Hypothalamus (tissue), 51 donors: ENCODE data around the gene ICAM1.

Experiments
- DNase-seq, 51 donors: peaks; one replicate each; lab custom pipeline; 2025; lab: John Stamatoyannopoulos, UW

ICAM1 gene

DNA sequence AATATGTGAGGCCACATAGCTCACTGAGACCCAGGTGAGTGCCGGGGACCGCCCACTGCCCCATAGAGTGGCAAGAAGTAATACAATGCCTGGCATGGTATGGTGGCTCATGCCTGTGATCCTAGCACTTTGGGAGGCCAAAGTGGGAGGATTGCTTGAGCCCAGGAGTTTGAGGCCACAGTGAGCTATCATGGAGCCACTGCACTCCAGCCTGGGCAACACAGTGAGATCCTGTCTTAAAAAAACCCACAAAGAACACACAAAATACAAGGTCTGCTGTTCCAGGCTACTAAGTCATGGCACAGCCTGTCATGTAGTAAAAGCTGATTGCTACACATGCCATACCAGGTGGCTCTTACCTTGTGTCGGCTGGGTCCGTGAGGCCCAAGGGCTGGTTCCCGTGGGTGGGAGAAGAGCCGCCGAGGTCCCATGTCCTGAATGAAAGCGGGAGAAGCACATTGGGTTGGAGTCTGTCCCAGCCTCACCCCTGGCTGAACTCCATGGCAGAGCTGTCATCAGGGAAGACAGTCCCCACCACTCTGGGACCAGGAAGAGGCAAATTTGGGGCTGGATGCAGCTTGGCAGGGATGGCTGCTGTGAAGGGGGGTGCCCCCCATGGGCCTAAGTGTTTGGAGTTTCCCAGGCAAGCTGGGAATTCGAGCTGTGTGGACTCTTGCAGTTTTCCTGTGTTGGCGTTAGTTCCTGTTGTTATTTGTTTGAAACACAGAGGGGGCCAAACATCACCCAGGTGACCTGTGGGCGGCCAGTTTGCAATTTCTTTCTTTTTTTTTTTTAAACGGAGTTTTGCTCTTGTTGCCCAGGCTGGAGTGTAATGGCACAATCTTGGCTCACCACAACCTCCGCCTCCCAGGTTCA is 48.1 kb downstream of the ICAM1 start:
- no peak for DNase-seq

DNA sequence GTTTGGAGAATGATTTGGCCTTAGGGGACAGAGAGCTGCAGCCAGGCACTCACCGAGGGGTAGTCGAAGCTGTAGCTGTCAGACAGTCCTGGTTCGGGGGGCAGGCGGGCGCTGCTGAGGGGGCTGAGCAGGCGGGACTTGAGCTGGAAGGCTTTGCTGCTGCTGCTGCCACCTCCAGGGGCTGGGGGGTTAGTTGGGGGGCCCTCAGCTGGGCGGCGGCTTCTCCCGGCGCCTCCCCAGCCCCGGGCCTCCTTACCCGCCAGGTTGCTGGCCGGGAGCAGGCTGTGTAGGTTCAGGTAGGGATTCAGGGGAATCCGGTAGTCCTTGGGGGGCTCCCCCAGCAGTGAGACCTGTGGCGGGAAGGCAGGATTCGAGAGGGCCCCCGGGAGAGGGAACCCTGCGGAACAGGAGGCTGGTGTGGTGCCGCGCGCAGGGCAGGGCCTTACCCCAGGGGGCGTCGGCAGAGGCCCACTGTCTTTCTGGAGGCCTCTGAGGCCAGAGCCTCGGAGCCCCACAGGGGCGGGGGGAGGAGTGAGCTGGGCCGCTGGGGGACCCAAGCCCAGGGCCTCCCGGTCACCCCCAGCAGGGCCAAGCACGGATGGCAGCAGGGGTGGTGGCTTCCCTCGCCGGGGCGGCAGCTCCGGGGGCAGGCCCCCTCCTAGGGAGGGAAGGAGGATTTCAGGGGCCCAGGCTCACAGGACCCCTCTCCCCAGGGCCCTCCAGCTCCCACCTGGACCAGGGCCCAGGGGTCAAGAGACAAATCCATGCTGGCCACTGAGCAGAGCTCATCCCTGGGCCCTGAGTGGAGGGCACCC is 49.9 kb downstream of the ICAM1 start:
- no peak for DNase-seq

DNA sequence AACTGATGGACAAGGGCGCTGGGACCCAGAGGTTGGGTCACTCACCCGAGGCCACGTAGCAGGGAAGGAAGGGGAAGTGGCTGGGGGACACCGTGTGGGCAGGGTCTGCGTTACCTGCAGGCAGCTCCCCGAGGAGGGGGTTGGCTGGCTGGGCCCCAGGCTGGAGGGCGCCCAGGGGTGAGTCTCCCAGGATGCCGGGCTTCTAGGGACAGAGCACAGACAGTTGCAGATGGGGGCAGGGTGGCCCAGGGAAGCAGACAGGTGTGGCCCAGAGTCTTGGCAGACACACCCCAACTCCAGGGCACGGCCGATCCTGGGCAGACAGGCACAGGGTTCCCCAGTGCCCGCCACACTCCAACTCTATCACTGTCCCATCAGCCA is 50.5 kb downstream of the ICAM1 start:
- DNase-seq = no peak

DNA sequence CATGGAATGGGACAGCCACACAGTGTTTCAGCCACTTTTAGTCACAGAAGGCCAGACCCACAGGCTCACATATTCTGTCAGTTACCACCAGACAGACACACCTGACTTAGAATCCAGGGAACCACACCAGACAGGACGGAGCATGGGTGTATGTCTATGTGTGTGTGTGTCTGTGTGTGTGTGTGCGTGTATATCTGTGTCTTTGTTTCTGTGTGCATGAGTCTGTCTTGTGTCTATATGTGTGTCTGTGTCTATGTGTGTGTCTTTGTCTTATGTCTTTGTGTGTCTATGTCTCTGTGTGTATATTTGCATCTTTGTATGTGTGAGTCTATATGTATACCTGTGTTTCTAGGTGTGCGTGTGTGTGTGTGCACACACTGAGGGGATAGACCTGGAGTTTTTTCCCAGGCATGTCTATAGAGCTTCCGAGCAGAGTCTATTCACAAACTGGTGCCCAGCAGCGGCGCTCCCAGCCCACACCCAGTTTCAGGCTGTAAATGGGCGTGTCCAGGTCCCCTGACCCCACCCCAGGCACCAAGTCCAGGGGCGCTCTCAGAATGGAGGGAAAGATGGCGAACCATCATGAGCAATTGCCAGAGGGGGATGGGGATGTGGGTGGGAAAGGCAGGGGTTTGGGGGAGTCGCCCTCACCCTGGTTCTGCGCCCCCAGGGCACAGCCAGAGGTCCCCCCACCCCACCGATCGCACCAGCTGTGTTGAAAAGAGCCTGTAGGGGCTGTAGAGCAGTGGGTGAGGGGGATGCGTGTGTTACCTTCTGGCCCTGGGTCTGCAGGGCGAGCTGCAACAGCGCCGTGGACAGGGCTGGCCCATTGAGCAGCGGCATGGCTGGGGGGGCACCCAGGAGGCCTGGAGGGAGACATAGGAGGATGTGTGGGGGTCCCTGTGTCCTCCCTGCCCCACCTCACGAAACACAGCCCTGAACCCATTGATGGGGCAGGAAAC is 51.2 kb downstream of the ICAM1 start:
- no peak for DNase-seq

- no peak for DNase-seq
Observed at GRCh38 chr19:10325732-10326131, 54.8 kb downstream of the ICAM1 start.

DNA sequence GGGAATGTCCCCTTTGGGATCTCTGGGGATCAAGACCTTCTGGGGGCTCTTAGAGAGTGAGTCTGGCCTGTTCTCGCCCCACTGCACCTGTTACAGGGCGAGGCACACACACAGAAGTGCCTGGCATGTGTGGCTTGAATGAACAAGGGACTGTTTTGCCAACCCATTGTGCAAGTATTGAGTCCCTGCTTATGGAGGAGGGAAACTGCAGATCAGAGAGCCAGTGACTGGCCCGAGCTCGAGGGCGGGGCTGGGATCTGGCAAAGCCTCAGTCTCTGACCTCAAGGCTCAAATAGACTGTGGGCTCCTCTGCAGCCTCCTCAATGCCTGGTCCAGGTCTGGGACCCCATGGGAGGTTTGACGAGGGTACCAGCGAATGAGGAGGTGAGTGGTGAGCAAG is 56.9 kb downstream of the ICAM1 start:
- DNase-seq = no peak

GRCh38 chr19:10328558-10329429 is 57.9 kb downstream of the ICAM1 start:
- DNase-seq = no peak

GRCh38 chr19:10329555-10329954 is 58.6 kb downstream of the ICAM1 start:
- no peak for DNase-seq

GRCh38 chr19:10332158-10332964 is 61.4 kb downstream of the ICAM1 start:
- no peak for DNase-seq

DNA sequence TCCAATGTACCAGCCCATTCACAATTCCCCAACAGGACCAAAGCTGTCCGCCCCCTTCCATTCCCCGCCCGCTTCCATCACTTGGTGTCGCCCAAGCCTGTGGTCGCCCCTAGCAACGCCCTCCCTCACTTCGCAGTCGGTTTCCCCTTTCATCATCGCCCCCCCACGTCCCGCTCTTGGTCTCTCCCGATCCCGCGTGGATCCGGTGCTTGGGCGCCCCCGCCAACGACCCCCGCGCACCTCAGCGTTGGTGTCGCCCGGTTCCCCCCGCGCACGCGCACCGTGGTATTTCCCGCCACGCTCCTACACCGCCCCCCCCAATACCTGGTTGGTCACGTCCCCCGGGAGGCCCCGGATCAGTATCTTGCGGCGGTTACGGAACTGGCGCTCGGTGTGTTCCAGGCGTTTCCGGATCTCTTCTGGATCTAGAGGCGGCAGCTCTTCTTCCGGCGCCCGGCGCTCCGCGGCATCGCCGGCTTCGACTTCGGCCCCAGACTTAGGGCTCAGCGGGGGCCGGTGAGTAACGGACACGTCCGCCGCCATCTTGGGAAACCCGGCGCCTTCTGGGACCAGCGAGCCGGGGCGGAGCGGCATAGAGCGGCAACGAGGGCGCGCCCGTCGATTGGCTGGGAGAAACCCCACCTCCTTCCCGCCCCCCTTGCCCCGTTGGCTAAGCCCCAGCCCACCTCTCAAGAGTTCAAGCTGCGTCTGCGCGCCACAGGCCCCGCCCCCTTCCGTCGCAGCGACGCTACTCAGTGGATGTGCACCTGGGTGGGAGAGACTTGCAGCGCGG is 62.2 kb downstream of the ICAM1 start, which contains the start of gene RAVER1:
Gene RAVER1, minus strand, starts transcription at position 565 of the 793 bp plus-strand sequence. Its CDS starts 22 bp downstream, at position 543.
- peak; percentile 82 to 98 (median 95) for DNase-seq

DNA sequence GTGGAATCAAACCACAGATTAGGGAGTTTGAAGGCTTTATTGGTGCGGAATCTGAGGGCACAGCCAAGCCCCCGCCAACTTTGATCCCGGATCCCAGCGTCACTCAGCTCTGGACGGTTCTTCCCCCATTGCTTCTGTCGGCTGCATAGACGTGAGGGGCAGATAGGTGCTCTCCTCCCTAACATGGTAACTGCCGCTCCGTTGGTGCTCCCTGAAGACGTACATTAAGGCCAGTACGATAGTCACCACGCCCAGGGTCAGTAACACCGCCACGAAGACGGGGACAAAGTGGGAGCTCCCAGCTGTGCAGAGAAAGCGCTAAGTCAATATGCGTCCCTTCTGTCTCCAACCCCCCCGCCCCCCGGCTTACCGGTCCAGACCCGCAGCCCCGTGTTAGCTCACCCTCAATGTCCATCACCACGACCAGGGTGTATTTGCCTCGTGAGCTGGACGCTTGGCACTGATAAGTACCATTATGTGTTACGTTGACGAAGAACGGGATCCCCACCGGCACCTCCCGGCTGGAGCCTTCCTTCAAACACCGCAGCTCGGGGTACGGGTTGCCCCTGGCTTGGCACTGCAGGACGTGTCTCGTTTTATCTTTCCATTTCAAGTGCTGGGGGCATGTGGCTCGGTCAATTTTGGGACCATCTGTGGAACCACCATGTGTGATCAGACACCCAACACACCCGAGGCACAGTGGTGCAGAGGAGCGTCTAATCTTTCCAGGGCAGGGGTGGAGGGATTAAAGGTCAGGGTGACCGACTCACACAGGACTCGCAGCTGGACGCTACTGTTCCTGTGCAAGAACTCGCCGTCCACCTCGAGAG is 63.1 kb downstream of the ICAM1 start:
- DNase-seq = no peak

- DNase-seq = peak in 50 of 51 donors; percentile 3 to 81 (median 61)
Observed at GRCh38 chr19:10334588-10335351, 63.9 kb downstream of the ICAM1 start.

DNA sequence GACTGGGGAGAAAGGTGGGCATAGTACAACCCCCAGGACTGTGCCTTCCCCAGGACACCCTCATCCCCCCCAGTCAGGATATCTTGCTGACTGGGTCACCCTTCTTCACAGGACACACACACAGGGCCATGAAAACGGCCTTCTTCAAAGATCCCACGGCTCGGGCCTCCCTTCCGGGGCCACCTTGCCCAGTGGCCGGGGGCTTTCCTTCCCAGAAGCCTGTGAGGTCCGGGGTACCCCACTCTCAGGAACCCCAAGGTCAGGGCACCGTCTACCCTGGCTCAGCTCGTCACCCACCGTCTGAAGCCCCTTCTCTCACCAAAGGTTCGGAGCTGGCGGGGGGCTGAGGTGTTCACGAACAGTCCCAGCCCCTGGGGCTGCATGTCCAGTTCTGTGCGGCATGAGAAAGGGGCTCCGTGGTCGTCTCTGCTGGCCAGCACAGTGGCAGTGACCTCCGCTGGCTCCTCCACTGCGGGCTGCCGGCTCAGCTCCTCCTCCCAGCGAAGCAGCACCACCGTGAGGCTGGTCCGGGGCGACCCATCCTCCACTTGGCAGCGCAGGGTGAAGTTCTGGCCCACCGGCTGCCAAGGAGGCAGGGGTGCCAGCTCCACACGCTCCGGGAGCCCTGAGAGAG is 64.5 kb downstream of the ICAM1 start:
- peak in 19 of 51 donors; percentile 5 to 49 (median 24) for DNase-seq
